Fibroblast of peridontal ligament (primary cell): ENCODE measurements around the gene CCDC102B.
"Not testable (repeated sequence)": the region's sequence is repeated elsewhere in the genome, so short reads cannot be mapped to it uniquely, and the experiment has no call there.

Experiments
- DNase-seq: peaks from one replicate; pipeline ENCODE4 v3.0.0-alpha.2; 2010; ENCODE audit errors: extremely low read depth

The CCDC102B gene

GRCh38 chr18:68909579-68909978 is 111.7 kb downstream of the CCDC102B start:
- no peak for DNase-seq

DNA sequence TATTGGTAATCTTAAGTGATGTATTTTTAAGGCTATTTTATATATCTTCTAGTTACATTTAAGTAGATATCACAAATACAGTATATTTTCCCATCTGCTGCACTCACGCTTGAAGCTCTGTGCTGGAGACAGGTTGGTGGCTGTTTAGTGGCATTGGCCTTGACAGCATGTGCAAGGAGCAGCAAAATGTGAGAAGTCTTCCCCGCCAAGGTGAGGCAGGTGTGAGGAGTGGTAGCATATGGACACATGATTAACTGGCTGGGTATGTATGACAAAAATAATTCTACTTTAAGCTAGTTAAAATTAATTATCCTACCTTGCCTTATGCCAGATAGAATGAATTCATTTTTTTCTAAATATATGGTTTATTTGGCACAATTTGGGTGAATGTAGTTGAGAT is 117.2 kb downstream of the CCDC102B start:
- no peak for DNase-seq

DNA sequence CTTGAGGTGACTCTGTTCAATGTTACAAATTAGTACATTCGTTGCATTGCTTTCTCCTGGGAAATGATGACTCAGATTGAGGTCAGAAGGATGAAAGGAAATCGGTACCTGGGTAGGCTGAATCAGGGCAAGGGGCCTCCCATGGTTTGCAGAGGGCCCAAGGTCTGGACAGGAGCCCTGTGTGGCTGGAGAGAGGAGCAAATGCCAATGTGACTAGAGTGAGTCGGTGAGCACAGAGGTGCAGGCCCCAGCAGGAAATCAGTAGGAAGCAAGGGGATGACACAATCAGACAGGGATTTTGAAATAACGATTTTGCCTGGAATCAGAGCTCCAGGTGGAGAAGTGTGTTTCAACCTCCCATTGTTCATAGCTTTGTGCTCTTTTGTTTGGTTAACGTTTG is 118.9 kb downstream of the CCDC102B start:
- no peak for DNase-seq

DNA sequence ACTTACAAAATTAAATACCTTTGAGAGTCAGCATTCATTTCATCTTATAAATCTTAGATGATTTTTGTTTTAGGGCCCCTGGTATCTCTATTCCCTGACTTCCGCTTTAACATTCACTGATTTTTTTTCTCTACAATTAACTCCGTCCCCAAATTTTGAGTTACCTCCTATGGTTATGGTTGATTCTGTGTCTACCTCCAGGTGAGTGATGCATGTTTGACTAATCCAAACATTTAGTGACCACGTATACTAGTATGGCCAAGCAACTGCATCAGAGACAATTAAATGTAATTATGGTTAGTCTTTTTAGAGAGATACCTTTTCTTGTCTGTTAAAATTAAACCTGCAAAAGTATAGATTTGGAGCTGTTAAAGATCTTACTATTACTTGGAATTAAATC is 120.3 kb downstream of the CCDC102B start:
- DNase-seq: no peak

- no peak for DNase-seq
These were observed 122.0 kb downstream of the CCDC102B start for GRCh38 chr18:68919900-68920299.

DNA sequence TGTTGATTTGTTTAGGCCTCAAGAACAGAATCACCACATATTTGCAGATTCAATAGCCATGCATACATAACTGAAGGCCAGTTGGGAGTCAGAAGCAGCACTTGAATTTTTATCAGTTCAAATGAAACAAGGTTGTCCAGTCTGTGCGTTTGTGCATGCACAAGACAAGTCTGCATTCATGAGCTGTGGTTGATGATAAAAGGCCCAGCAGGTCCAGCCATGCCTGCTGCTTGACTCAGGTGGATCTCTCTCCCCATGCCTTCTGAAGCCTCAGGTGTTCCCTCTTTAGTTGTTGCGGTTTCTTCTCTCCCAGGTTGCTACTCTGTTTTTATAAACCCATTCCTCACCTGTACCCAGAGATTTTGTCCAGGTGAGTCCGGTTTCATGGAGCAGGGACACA is 124.5 kb downstream of the CCDC102B start:
- no peak for DNase-seq

- peak; percentile 31 for DNase-seq
These were observed 127.4 kb downstream of the CCDC102B start for GRCh38 chr18:68925268-68925667.

GRCh38 chr18:68928762-68929675 is 131.1 kb downstream of the CCDC102B start:
- no peak for DNase-seq

DNA sequence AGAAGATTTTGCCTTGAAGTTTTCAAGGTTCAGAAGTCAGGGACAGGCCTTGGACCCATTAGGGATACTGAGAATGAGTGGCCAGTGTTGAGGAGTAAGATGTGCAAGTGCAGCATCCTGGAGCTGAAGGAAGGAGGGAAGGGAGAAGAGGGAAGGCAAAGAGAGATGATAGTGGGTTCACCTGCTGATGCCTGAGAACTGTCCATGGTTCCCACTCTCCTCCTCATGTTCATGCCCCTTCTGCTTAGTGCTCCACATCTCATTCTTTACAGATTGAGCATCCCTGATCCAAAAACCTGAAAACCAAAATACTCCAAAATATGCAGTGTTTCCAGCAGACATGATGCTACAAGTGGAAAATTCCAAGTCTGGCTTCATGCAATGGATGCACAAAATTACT is 137.8 kb downstream of the CCDC102B start:
- no peak for DNase-seq

- DNase-seq: no peak
These were observed 139.2 kb downstream of the CCDC102B start for GRCh38 chr18:68937029-68937599.

GRCh38 chr18:68940039-68940438 is 142.2 kb downstream of the CCDC102B start:
- DNase-seq: peak; percentile 7

- DNase-seq: no peak
These were observed 142.9 kb downstream of the CCDC102B start for GRCh38 chr18:68940754-68941153.

- DNase-seq: no peak
These were observed 144.3 kb downstream of the CCDC102B start for GRCh38 chr18:68942230-68942629.

DNA sequence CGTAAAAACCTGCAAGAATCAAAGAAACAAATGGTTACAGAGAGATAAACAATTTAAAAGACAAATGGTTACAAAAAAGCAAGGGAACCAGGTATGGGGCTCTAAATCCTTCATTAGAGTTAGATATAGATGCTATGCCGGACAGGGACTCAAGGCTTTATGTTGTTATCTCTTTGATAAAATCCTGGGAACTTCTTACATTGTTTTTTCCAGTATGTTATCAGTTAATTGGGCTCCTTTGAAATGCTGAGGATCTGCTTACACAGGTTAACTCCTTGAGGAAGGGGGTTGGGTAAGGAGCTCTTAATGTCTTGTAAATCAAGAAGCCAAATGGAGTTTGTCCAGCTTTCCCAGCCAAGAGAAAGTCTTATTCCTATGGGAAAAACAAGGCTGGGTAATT is 146.0 kb downstream of the CCDC102B start:
- not testable (repeated sequence) for DNase-seq

- DNase-seq: no peak
These were observed 146.4 kb downstream of the CCDC102B start for GRCh38 chr18:68944330-68944729.

DNA sequence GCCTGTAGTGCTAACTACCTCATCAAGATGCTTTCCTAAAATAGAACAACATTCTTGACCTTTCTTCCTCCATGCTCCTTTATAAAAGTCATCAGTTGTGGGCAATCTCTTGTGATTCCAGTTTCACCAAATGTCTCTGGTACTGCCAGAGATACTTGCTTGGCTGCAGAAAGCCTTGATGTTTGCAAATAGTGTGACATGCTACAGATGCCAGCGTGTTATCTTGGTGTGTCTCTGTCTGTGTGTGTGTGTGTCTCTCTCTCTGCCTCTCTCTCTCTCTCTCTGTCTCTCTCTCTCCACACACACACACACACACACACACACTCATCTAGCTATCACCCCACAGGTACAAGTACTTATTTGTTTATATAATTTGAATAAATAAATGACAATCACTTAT is 146.9 kb downstream of the CCDC102B start:
- no peak for DNase-seq

DNA sequence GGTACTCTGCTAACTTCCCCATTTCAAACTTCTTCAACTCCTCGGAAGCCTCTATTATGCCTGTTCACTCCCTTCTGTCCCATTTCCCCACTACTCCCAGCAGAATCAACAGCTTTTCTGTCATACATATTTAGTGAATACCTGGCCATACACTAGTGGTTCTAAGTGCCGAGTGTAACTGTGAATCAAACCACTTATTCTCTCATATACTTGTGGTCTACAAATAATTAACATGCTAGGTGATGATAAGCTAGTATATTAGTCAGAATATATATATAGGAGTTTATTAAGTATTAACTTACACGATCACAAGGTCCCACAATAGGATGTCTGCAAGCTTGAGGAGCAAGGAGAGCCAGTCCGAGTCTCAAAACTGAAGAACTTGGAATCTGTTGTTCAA is 150.7 kb downstream of the CCDC102B start:
- no peak for DNase-seq

DNA sequence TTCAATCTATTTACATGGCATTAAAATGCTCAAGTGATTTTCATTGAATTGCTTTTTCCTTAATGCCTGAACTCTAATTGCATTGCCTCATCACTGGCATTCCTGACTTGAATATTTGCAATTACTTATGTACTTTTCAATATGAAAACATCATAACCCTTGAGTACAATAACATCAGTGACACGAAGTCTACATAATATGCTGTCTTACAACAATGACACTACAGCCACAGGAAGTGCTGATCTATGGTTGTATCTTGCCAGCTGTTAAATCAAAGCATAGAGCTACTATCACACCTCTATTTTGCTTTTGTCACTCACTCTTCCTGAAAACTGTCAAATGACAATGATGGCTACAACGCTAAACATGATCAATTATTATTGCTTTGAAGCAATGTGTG is 156.9 kb downstream of the CCDC102B start:
- DNase-seq: no peak

- no peak for DNase-seq
These were observed 158.8 kb downstream of the CCDC102B start for GRCh38 chr18:68956650-68957049.

- DNase-seq: peak; percentile 4
These were observed 162.5 kb downstream of the CCDC102B start for GRCh38 chr18:68960355-68960754.

DNA sequence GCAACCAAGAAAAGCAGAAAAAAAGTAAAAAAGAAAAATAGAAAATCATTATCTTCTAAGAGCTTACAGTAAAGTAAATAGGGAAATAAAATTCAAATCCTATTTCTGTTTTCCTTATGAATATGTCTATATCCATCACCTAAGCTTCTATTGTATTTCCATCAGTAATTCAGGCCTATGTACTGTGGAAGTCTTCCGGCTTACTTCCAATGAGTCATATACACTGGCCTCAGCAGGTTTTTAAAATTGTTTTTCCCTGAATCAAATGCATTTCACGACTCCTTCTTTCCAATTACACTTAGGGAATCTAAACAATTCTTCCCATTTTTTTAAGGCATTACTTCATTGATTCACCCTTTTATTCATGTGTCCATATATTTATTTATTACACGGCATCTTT is 164.7 kb downstream of the CCDC102B start:
- DNase-seq: no peak

DNA sequence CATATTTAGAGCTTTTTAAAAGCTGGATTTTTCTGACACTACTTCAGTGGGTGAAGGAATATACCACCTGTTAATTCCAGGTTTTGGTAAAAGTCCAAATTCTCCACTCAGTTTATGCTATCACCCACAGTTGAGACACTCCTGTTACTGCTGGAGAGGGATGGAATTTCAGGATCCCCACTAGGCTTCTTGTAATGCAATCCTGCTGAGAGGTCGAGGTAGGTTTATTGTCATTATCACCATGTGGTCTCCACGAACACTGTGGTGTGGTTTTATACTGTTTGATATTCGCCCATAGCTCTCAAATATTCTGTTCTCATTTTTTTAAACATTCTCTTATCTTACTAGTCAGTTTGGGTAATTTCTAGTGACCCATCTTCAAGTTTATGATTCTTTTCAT is 167.9 kb downstream of the CCDC102B start:
- DNase-seq: no peak

GRCh38 chr18:68969027-68969426 is 171.1 kb downstream of the CCDC102B start:
- no peak for DNase-seq
